Measurements from ENCODE around the gene SRPK2. TPM values are rescaled to one million over a fixed set of nuclear protein-coding genes. Genes with fewer than 3 reads are reported as not detected.

SRPK2 gene
- total and polyA plus RNA-seq, 2 of the 8 experiments (the other 6 are each of a cell fraction or from before 2014, with no cell fraction given) = 10.0 to 47.1 TPM

GRCh38 chr7:105423987-105424386 lies 35.3 kb upstream of the SRPK2 start:
- Histone ChIP-seq H3K79me2 (ENCODE audit: control insufficient read depth in 1 of 2, insufficient read depth in 2 of 2, low read length in 2 of 2) (no peaks in the 10 kb centered on the region), H3K23me2 (ENCODE audit: low read depth, low read length) (no peaks in the 10 kb centered on the region), H3K14ac (ENCODE audit: insufficient read length) (no peak overlapping the region), H4K5ac (ENCODE audit: insufficient read length, low read depth, low read length) (no peak overlapping the region), H3K79me1 (ENCODE audit: low read depth, low read length) (no peaks in the 10 kb centered on the region), H3K18ac (ENCODE audit: extremely low read depth, low read length) (no peak overlapping the region), H3K36me3 (ENCODE audit: control insufficient read depth in 2 of 4, insufficient read depth in 4 of 4, low read length in 3 of 4) (no peaks in the 10 kb centered on the region), H3K4me1 (replicated peaks in 1 of 4; ENCODE audit: control insufficient read depth in 3 of 4, insufficient read depth in 4 of 4, low read length in 3 of 4) (no peaks in the 10 kb centered on the region), H3K4me3 (ENCODE audit: extremely low read depth in 1 of 4, insufficient read depth in 2 of 4, low read depth in 3 of 4, low read length in 4 of 4) (no peak overlapping the region), H4K20me1 (replicated peaks in 1 of 2; ENCODE audit: control insufficient read depth in 1 of 2, insufficient read depth in 2 of 2, low read length in 2 of 2) (no peaks in the 10 kb centered on the region), H3K56ac (replicated peaks; ENCODE audit: insufficient read length, low read depth, low read length) (no peak overlapping the region), H3K23ac (ENCODE audit: insufficient read length) (no peak overlapping the region), H2BK5ac (ENCODE audit: low read depth, low read length) (no peak overlapping the region), H2BK15ac (ENCODE audit: low read length) (no peak overlapping the region), H3K9me3 (ENCODE audit: insufficient read depth in 2 of 2, low read depth in 1 of 2, low read length in 1 of 2) (no peaks in the 10 kb centered on the region), H3K4ac (replicated peaks; ENCODE audit: insufficient read length, low read depth, low read length) (no peak overlapping the region), H4K91ac (replicated peaks; ENCODE audit: insufficient read length, low read length) (no peak overlapping the region), H2BK12ac (ENCODE audit: low read depth, low read length) (no peak overlapping the region), H2BK20ac (ENCODE audit: low read length) (no peak overlapping the region), H3K27ac (ENCODE audit: low read depth, low read length) (no peak overlapping the region), H2AFZ (ENCODE audit: low read length) (no peak overlapping the region), H2BK120ac (replicated peaks; ENCODE audit: low read depth, low read length) (no peak overlapping the region), H2AK5ac (ENCODE audit: low read depth, low read length) (no peak overlapping the region), H3K9ac (replicated peaks in 1 of 4; ENCODE audit: extremely low read depth in 1 of 4, low read depth in 3 of 4, low read length in 3 of 4) (no peak overlapping the region), H3K27me3 (replicated peaks in 1 of 4; ENCODE audit: control insufficient read depth in 3 of 4, extremely low read depth in 1 of 4, insufficient read depth in 3 of 4, low read length in 3 of 4) (no peaks in the 10 kb centered on the region), H3K4me2 (ENCODE audit: insufficient read depth in 1 of 2, low read depth in 2 of 2, low read length in 2 of 2) (no peak overlapping the region), H4K8ac (ENCODE audit: extremely low read depth, insufficient read depth, low read length) (no peak overlapping the region)
- no peak for FAIRE-seq
- no peak for DNase-seq (ENCODE audit: low read depth in 1 of 2, low spot score in 2 of 2)
- ChIA-PET POLR2A (ENCODE audit: partially characterized antibody) (no interaction called here), CTCF (ENCODE audit: partially characterized antibody) (no interaction called here)
- no CpG with 5 or more reads among the region's 2 CpGs for WGBS, 2 experiments (ENCODE audit: extremely low coverage in 1 of 2, insufficient coverage in 1 of 2, insufficient read length in 1 of 2, insufficient replicate concordance in 2 of 2, low coverage in 1 of 2, low lambda C conversion rate in 2 of 2, missing lambda C conversion rate in 1 of 2)
- TF ChIP-seq SP2 (IDR thresholded peaks at IDR 0.05; ENCODE audit: low read length) = no peak
